Prostate gland (tissue), 2 donors: ENCODE measurements around the gene FAM120B.
"Not testable (repeated sequence)": the region's sequence is repeated elsewhere in the genome, so short reads cannot be mapped to it uniquely, and the experiment has no call there.

Source experiments
- CTCF ChIP-seq, 4 experiments: fragments of 200-600 bp in 2 of 4; fragments of 450-650 bp in 2 of 4; sonication (generic) in 2 of 4; IDR thresholded peaks; 1 replicate in 3 of 4; 2 replicates in 1 of 4; pipeline ENCODE4 v1.5.1; 2016 to 2019; ENCODE audit warnings: antibody characterized with exemption in 4 of 4, mild to moderate bottlenecking in 2 of 4, moderate library complexity in 2 of 4
- POLR2A ChIP-seq: fragments of 450-650 bp; IDR thresholded peaks from one replicate; pipeline ENCODE4 v1.6.1; 2016; ENCODE audit warnings: antibody characterized with exemption, mild to moderate bottlenecking

- not testable (repeated sequence) for TF ChIP-seq CTCF (IDR thresholded peaks at IDR 0.05); POLR2A
These were observed 28.6 kb downstream of the FAM120B start for GRCh38 chr6:170335199-170335598.
